DOHH2 (cell line): ENCODE results near the gene ROR2.

Source experiments
- CTCF ChIP-seq: fragments of 200-600 bp; sonication (generic); IDR thresholded peaks from one replicate; pipeline ENCODE4 v1.5.1; 2014; ENCODE audit warnings: antibody characterized with exemption, mild to moderate bottlenecking, low read depth, low read length; ENCODE audit not compliant: poor library complexity, severe bottlenecking
- EZH2phosphoT487 ChIP-seq: fragments of 200-600 bp; sonication (generic); IDR thresholded peaks from 2 replicates; pipeline ENCODE4 v1.6.1; 2017; ENCODE audit warnings: borderline replicate concordance, mild to moderate bottlenecking, antibody characterized with exemption, low read length, moderate library complexity, mixed read lengths

- no peak for TF ChIP-seq CTCF
- TF ChIP-seq EZH2phosphoT487: no peak
Observed at GRCh38 chr9:91770229-91770628, 179.8 kb downstream of the ROR2 start.
